ENCODE measurements around the gene CLMP.

DNA sequence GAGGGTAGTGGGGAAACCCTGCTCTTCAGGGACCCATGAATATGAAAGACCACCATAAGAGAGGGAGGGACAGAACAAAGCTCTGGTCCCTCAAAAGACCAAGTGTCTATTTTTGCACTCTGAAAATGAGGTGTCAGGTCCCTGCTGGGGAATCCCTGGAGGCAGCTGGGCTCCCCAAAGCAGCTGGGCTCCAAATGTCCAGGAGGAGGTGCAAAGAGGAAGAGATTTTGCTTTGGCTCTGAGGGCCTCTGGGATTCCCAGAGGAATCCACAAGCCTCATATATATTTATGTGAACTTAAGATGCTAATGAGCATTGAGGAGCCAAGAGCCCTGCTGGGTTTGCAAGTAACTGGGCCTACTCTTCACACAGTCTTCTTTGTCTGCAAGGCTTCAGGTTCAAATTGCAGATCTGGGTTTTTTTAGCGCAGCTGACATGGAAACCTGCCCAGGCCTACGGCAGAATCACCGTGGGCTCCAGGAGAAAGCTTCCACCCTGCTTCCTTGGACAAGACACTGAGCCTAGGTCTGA, 26.0 kb downstream of the CLMP start:
- TF ChIP-seq POLR2A (IDR thresholded peaks at IDR 0.05; ENCODE audit: low read length) (no peak), GATA1 (IDR thresholded peaks at IDR 0.05; ENCODE audit: low read depth, low read length) (no peak)
